HEK293 (cell line): Measurements from ENCODE around the gene AFF2.

Source experiments
- CTCF ChIA-PET: fragments of 350-600 bp; formaldehyde crosslinking; extraction: SDS; loops from one replicate; lab custom pipeline; 2021; ENCODE audit warnings: antibody characterized with exemption; lab: Yijun Ruan, JAX
- POLR2A ChIA-PET: fragments of 300-600 bp; formaldehyde crosslinking; extraction: SDS; loops from one replicate; lab custom pipeline; 2020; ENCODE audit warnings: antibody characterized with exemption, inconsistent platforms; lab: Yijun Ruan, JAX
- H3K27ac ChIP-seq: fragments of 200-500 bp; sonication (Bioruptor generic); 2 replicates; pipeline ENCODE4 v1.5.1; 2014; ENCODE audit warnings: low read depth, low read length, control low read depth, inconsistent platforms; ENCODE audit errors: extremely low read depth
- H3K36me3 ChIP-seq, 2 experiments: fragments of 200-500 bp in 1 of 2; sonication (Bioruptor generic) in 1 of 2; 1 replicate in 1 of 2; 2 replicates in 1 of 2; pipeline ENCODE4 v1.5.1; 2014 to 2017; ENCODE audit warnings: inconsistent platforms in 2 of 2, low read length in 2 of 2; ENCODE audit not compliant: control insufficient read depth in 2 of 2, insufficient read depth in 1 of 2
- H3K4me1 ChIP-seq: fragments of 200-500 bp; sonication (Bioruptor generic); 2 replicates; pipeline ENCODE4 v1.5.1; 2014; ENCODE audit warnings: mild to moderate bottlenecking, low read length, inconsistent platforms; ENCODE audit not compliant: control insufficient read depth, insufficient read depth
- H3K4me3 ChIP-seq: 2 replicates; pipeline ENCODE4 v1.5.1; 2011; ENCODE audit warnings: low read depth, mild to moderate bottlenecking, control low read depth, low read length, moderate library complexity
- H3K9me3 ChIP-seq: fragments of 200-500 bp; sonication (Bioruptor generic); 2 replicates; pipeline ENCODE4 v1.5.1; 2014; ENCODE audit warnings: low read depth, low read length, inconsistent platforms; ENCODE audit not compliant: control insufficient read depth, insufficient read depth
- INSM2 ChIP-seq: fragments of 450-650 bp; formaldehyde crosslinking; IDR thresholded peaks from 2 replicates; pipeline ENCODE4 v1.5.1; 2016; ENCODE audit warnings: missing biosample characterization, missing genetic modification characterization
- MYNN ChIP-seq: fragments of 450-650 bp; formaldehyde crosslinking; IDR thresholded peaks from 2 replicates; pipeline ENCODE4 v1.5.1; 2016; ENCODE audit warnings: missing biosample characterization, missing genetic modification characterization, borderline replicate concordance
- PRDM6 ChIP-seq: fragments of 450-650 bp; formaldehyde crosslinking; IDR thresholded peaks from 2 replicates; pipeline ENCODE4 v1.5.1; 2017; ENCODE audit warnings: missing biosample characterization, missing genetic modification characterization
- SETDB1 ChIP-seq: IDR thresholded peaks from one replicate; pipeline ENCODE4 v1.6.1; 2017; ENCODE audit warnings: mild to moderate bottlenecking, low read length, moderate library complexity, mixed read lengths; ENCODE audit not compliant: insufficient read length
- ZBTB20 ChIP-seq: fragments of 450-650 bp; formaldehyde crosslinking; IDR thresholded peaks from 2 replicates; pipeline ENCODE4 v1.5.1; 2016; ENCODE audit warnings: missing biosample characterization, missing genetic modification characterization
- ZBTB49 ChIP-seq: fragments of 450-650 bp; formaldehyde crosslinking; IDR thresholded peaks from 2 replicates; pipeline ENCODE4 v1.5.1; 2016; ENCODE audit warnings: missing biosample characterization, missing genetic modification characterization, low read depth
- ZBTB6 ChIP-seq: fragments of 450-650 bp; formaldehyde crosslinking; IDR thresholded peaks from 2 replicates; pipeline ENCODE4 v1.5.1; 2017; ENCODE audit warnings: missing biosample characterization, missing genetic modification characterization
- ZNF266 ChIP-seq: fragments of 450-650 bp; formaldehyde crosslinking; IDR thresholded peaks from 2 replicates; pipeline ENCODE4 v1.5.1; 2016; ENCODE audit warnings: missing biosample characterization, missing genetic modification characterization, low read depth
- ZNF280D ChIP-seq: fragments of 450-650 bp; formaldehyde crosslinking; IDR thresholded peaks from 2 replicates; pipeline ENCODE4 v1.5.1; 2016; ENCODE audit warnings: missing biosample characterization, missing genetic modification characterization
- ZNF362 ChIP-seq: fragments of 450-650 bp; formaldehyde crosslinking; IDR thresholded peaks from 2 replicates; pipeline ENCODE4 v1.5.1; 2016; ENCODE audit warnings: missing biosample characterization, missing genetic modification characterization
- ZNF37A ChIP-seq: fragments of 450-650 bp; IDR thresholded peaks from 2 replicates; pipeline ENCODE4 v1.5.1; 2018; ENCODE audit warnings: missing biosample characterization, missing genetic modification characterization
- ZNF548 ChIP-seq: fragments of 450-650 bp; formaldehyde crosslinking; IDR thresholded peaks from 2 replicates; pipeline ENCODE4 v1.5.1; 2016; ENCODE audit warnings: missing biosample characterization, missing genetic modification characterization
- ZNF626 ChIP-seq: fragments of 450-650 bp; sonication (Bioruptor Pico); formaldehyde crosslinking; IDR thresholded peaks from 2 replicates; pipeline ENCODE4 v1.5.1; 2018; ENCODE audit warnings: missing biosample characterization, missing genetic modification characterization, inconsistent platforms
- ZNF677 ChIP-seq: fragments of 450-650 bp; IDR thresholded peaks from 2 replicates; pipeline ENCODE4 v1.5.0; 2018; ENCODE audit warnings: missing biosample characterization, mild to moderate bottlenecking, missing genetic modification characterization, moderate library complexity
- ZNF76 ChIP-seq: fragments of 450-650 bp; formaldehyde crosslinking; IDR thresholded peaks from 2 replicates; pipeline ENCODE4; 2016; ENCODE audit warnings: low read depth, missing biosample characterization, missing genetic modification characterization, borderline replicate concordance
- ZNF792 ChIP-seq: fragments of 450-650 bp; formaldehyde crosslinking; IDR thresholded peaks from 2 replicates; pipeline ENCODE4 v1.5.1; 2016; ENCODE audit warnings: missing biosample characterization, missing genetic modification characterization

The AFF2 gene

GRCh38 chrX:148670277-148670676 lies 169.9 kb downstream of the AFF2 start (continued):
- TF ChIP-seq ZNF548 (no peak), ZBTB20 (tag by site-specific recombination) (no peak)
- TF ChIP-seq, all 188 proteins: peak for 0

GRCh38 chrX:148672517-148672916 lies 172.1 kb downstream of the AFF2 start:
- POLR2A ChIA-PET = no interaction called here
- H3K4me1 ChIP-seq = no peaks in the 10 kb centered on the region
- no peak overlapping the region for H3K4me3 ChIP-seq
- TF ChIP-seq ZNF626 (tag by site-specific recombination) = no peak
- TF ChIP-seq ZNF677 (tag by site-specific recombination) = no peak
- no peak for TF ChIP-seq ZNF280D (tag by site-specific recombination)
- TF ChIP-seq ZBTB49 (tag by site-specific recombination) = no peak
- TF ChIP-seq SETDB1 = no peak
- TF ChIP-seq MYNN (tag by site-specific recombination) = no peak
- TF ChIP-seq ZBTB6 (tag by site-specific recombination) = no peak
- no peak for TF ChIP-seq PRDM6 (tag by site-specific recombination)
- no peak for TF ChIP-seq ZNF37A (tag by site-specific recombination)
- TF ChIP-seq ZNF362 (tag by site-specific recombination) = no peak
- TF ChIP-seq ZNF266 (tag by site-specific recombination) = no peak
- no peak for TF ChIP-seq INSM2 (tag by site-specific recombination)
- no peak for TF ChIP-seq ZNF76
- no peak for TF ChIP-seq ZNF792
- H3K9me3 ChIP-seq = no peaks in the 10 kb centered on the region
- no peaks in the 10 kb centered on the region for H3K36me3 ChIP-seq
- CTCF ChIA-PET = no interaction called here
- H3K27ac ChIP-seq = no peak overlapping the region
